A172 (cell line): Measurements from ENCODE around the gene NAP1L4. TPM values are rescaled to one million over a fixed set of nuclear protein-coding genes. Genes with fewer than 3 reads are reported as not detected.
"Not testable (repeated sequence)": the region's sequence is repeated elsewhere in the genome, so short reads cannot be mapped to it uniquely, and the experiment has no call there.

ENCODE experiments used
- DNase-seq: peaks from one replicate; pipeline ENCODE4 v3.0.0-alpha.2; 2015; ENCODE audit warnings: low spot score
- total RNA-seq: library from RNA; depleted of rRNA; stranded (reverse); fragments of >200 nt; shearing (Covaris generic); gene quantifications from 2 replicates; pipeline ENCODE4 v1.2.3, GENCODE V29; 2014

NAP1L4 gene
- total RNA-seq, 1 experiment from 2014 or later = 149 TPM

GRCh38 chr11:2958251-2958650, 33.9 kb downstream of the NAP1L4 start:
- DNase-seq = no peak

GRCh38 chr11:2955906-2956476, 36.1 kb downstream of the NAP1L4 start:
- DNase-seq = no peak

GRCh38 chr11:2954263-2954662, 37.9 kb downstream of the NAP1L4 start:
- peak; percentile 58 for DNase-seq

GRCh38 chr11:2952290-2952689, 39.8 kb downstream of the NAP1L4 start:
- DNase-seq = no peak

DNA sequence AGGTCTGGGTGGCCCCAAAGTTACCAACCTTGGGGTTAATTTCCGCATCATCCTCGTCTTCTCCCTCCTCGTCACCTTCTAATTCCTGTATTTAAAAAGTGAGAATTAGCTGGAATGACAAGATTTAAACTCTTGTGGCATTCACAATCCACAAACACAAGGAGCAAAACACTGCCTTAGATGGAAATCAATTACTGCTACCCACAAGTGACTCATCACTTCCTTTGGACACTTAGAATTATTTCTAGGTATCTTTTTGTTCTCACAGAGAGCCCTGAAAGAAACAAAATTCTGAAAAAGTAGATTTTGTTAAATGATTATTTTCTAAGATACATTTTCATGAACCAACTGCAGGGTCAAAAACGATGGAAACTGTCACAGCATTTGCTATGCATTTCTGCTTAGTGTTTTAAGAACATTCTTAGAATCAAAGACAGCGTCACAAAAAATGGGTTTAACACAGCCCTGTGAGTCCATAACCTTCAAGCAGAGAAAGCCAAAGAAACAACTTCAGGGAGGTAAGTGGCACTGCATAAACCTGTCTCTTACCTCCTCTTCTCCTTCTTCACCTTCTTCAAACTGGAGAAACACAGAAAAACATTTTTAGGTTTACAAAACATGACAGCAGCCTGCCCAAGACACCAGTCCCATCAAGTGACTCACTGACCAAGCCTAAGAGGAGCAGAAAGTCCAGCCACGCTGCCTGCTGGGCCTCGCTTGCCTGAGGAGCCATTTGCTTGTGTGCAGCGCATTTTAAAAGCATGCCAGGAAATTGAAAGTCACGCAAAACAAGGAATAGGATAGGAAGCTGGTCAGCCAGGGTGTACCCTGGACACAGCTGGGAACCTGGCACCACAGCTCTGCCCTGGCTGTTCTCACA, 40.7 kb downstream of the NAP1L4 start:
- peak; percentile 87 for DNase-seq

- no peak for DNase-seq
These were observed 41.3 kb downstream of the NAP1L4 start for GRCh38 chr11:2950825-2951224.

GRCh38 chr11:2949920-2950319, 42.2 kb downstream of the NAP1L4 start:
- no peak for DNase-seq

DNA sequence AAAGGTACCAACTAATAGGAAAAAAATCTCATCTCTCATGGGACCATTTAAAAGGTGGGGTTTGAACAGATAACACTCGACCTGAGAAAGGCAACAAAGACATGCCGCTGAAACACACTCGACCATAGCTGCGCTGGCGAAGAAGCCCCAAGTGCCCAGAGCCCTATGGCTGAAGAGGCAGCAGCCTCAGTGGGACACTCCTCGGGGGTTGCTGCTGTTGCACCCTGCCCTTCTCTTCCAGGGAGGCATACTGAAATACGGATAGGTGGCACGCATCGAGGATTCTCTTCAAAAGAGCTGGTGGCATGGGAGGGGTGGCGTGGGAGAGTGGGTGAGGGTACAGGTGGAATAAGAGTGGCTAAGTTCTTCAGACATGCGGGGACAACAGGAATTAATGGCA, 44.4 kb downstream of the NAP1L4 start:
- no peak for DNase-seq

DNA sequence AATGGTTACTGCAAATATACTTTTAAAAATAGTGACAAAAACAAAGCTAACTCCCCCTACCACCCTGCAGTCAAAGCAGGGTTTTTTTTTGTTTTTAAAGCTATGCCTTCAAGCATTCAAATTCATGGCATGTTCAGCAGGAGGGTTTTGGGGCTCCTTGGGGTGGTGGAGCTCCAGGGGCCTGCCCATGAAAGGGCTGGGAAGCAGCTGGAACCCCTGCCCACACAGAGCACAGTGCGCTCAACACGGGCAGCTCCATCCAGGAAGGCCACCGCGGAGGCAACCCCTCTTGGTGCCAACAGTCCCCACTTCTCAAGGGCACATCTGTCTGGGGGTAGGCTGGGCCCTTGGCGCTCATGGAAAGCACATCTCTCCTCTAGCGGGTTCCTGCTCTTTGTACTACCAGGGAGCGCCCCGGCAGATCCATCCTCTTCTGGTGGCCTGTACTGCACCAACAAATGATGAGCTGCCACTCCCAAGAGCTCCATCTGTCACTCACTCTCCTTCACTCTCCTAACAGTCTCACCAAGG, 46.3 kb downstream of the NAP1L4 start:
- no peak for DNase-seq

DNA sequence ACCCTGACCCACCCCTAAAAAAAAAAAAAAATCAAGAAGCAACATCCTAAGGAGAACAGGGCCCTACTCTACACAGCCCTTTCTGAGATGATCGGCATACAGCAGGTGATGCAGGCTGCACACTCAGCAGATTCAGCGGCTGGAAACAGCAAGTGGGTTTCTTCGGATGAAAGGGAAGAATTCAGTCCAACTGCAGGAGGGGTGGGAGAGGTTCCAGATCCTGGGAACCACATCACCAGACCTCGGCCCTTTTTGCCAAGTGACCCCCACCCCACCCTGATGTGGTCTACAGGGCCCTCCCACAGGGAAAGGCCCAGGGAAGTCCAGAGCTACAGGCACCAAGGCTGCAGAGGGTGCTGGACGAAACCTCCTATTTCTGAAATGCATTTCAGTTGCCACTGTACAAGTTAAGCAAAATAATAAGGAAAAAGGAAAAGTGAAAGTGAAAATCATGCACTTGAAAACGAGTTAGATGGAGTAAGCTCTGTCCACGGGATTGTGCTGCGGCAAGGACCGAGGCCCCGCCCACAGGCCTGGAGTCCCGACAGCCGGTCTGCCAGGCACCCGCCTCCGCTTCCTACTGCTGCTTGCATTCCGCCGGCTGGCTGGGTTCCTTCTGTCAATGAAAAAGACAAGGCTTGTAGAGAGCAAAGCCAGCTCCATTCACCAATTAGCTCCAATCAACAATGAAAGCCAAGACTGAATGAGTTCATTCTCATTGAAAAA, 46.9 kb downstream of the NAP1L4 start:
- DNase-seq = peak; percentile 85

- no peak for DNase-seq
These were observed 47.6 kb downstream of the NAP1L4 start for GRCh38 chr11:2944530-2944929.

GRCh38 chr11:2943711-2944118, 48.4 kb downstream of the NAP1L4 start:
- DNase-seq = peak; percentile 63

- DNase-seq = no peak
These were observed 49.0 kb downstream of the NAP1L4 start for GRCh38 chr11:2942872-2943710.

DNA sequence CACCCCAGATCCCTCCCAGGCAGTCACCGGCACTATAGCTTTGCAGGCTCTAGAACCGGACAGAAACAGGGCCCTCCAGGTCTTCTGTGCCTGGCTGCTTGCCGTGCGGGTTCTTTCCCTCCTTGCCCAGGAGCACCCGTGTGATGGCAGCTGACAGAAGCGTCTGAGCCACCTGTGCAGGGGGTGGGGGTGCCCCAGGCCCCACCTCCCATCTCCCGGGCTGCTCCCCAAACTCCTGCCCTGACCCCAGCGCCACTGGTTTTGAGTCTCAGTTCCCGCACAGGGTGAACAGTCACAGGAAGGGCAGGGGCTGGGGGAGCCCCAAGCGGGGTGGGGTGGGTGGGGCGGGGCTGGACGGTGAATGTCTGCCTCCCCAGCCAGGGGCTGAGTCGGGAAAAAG, 49.7 kb downstream of the NAP1L4 start:
- DNase-seq = no peak

- DNase-seq = peak; percentile 75
These were observed 51.0 kb downstream of the NAP1L4 start for GRCh38 chr11:2940921-2941821.

GRCh38 chr11:2940147-2940920, 51.8 kb downstream of the NAP1L4 start:
- peak; percentile 95 for DNase-seq

DNA sequence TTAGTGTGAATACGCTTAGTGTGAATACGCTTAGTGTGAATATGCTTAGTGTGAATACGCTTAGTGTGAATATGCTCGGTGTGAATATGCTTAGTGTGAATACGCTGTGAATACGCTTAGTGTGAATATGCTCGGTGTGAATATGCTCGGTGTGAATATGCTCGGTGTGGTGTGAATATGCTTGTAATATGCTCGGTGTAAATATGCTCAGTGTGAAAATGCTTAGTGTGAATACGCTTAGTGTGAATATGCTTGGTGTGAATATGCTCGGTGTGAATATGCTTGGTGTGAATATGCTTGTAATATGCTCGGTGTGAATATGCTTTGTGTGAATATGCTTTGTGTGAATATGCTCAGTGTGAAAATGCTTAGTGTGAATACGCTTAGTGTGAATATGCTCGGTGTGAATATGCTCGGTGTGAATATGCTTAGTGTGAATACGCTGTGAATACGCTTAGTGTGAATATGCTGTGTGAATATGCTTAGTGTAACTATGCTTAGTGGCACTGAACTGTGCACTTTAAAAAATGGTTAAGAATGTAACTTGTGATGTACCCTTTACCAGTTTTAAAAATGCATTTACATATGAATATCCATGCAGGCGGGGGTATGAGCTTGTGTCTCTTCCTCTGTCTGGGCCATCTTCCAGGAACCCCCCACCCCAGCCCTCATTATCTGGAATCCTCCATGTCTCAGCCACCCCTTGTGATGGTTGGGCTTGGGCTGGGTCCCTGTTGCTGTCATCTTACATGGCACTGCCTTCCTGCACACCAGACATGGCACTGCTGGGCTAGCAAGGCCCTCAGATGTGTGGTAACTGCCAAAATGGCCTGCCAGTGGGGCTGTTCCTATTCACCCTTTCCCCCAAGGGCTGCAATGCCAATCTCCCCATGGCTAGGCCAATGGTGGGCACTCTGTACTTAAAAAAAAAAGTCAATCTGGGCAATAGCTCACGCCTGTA, 53.4 kb downstream of the NAP1L4 start:
- not testable (repeated sequence) for DNase-seq
